Ureter (tissue), 1 donor: Measurements from ENCODE around the gene HDGFL1. TPM values are rescaled to one million over a fixed set of nuclear protein-coding genes. Genes with fewer than 3 reads are reported as not detected.

Experiments
- DNase-seq: peaks from one replicate; pipeline ENCODE4 v3.0.0-alpha.2; 2020; ENCODE audit warnings: low spot score
- total RNA-seq: library from RNA; stranded (reverse); gene quantifications from one replicate; pipeline ENCODE4 v1.2.4, GENCODE V29; 2023
- donor health status: DM: yes; HTN: yes; CAD: no.

The HDGFL1 gene
- not detected for total RNA-seq

- DNase-seq, result no peak
These were observed at the start of gene HDGFL1 for GRCh38 chr6:22569281-22570184. Gene HDGFL1, plus strand, starts transcription at chr6:22569566. Its CDS starts 10 bp downstream, at chr6:22569576.

- no peak for DNase-seq
These were observed 48.3 kb upstream of the HDGFL1 start for GRCh38 chr6:22521035-22521434.

- no peak for DNase-seq
These were observed 42.6 kb upstream of the HDGFL1 start for GRCh38 chr6:22526736-22527135.

GRCh38 chr6:22529866-22530265 is 39.5 kb upstream of the HDGFL1 start:
- DNase-seq, result no peak

GRCh38 chr6:22530506-22530905 is 38.9 kb upstream of the HDGFL1 start:
- DNase-seq, result no peak

- DNase-seq, result no peak
These were observed 33.2 kb upstream of the HDGFL1 start for GRCh38 chr6:22536122-22536521.

- no peak for DNase-seq
These were observed 24.9 kb upstream of the HDGFL1 start for GRCh38 chr6:22544476-22544875.

- DNase-seq, result no peak
These were observed 24.3 kb upstream of the HDGFL1 start for GRCh38 chr6:22545051-22545450.

GRCh38 chr6:22546236-22546635 is 23.1 kb upstream of the HDGFL1 start:
- no peak for DNase-seq

- no peak for DNase-seq
These were observed 18.2 kb upstream of the HDGFL1 start for GRCh38 chr6:22550971-22551670.

GRCh38 chr6:22556266-22556665 is 13.1 kb upstream of the HDGFL1 start:
- no peak for DNase-seq

- no peak for DNase-seq
These were observed 12.4 kb upstream of the HDGFL1 start for GRCh38 chr6:22557007-22557406.

GRCh38 chr6:22558288-22558882 is 11.0 kb upstream of the HDGFL1 start:
- no peak for DNase-seq

- no peak for DNase-seq
These were observed 512 bp upstream of the HDGFL1 start for GRCh38 chr6:22568854-22569253.

- no peak for DNase-seq
These were observed 802 bp downstream of the HDGFL1 start for GRCh38 chr6:22570185-22570551.

- no peak for DNase-seq
These were observed 5.8 kb downstream of the HDGFL1 start for GRCh38 chr6:22575190-22575589.

- no peak for DNase-seq
These were observed 10.1 kb downstream of the HDGFL1 start for GRCh38 chr6:22579439-22579838.

- DNase-seq, result no peak
These were observed 11.0 kb downstream of the HDGFL1 start for GRCh38 chr6:22580337-22580736.

- no peak for DNase-seq
These were observed 13.2 kb downstream of the HDGFL1 start for GRCh38 chr6:22582417-22583205.

GRCh38 chr6:22583230-22583629 is 13.9 kb downstream of the HDGFL1 start:
- no peak for DNase-seq

- DNase-seq, result no peak
These were observed 14.6 kb downstream of the HDGFL1 start for GRCh38 chr6:22583927-22584326.

GRCh38 chr6:22589118-22589517 is 19.8 kb downstream of the HDGFL1 start:
- DNase-seq, result no peak
